Measurements from ENCODE around the gene CLEC14A. TPM values are rescaled to one million over a fixed set of nuclear protein-coding genes. Genes with fewer than 3 reads are reported as not detected.

Gene CLEC14A
- total and polyA plus RNA-seq, 2 donors (not counting 1 experiment from before 2014, with no cell fraction given): not detected

DNA sequence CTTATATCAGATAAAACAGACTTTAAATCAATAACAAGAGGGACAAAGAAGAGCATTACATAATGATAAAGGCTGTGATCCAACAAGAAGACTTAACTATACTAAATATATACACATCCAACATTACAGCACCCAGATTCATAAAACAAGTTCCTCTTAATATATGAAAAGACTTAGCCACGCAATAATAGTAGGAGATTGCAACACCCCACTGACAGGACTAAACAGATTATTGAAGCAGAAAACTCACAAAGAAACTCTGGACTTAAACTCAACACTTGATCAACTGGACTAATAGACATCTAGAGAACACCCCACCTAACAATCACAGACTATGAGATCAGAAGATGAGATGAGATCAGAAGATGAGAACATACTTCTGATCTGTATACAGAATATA lies 5.7 kb upstream of the CLEC14A start:
- intact Hi-C loops (cut with micrococcal nuclease): no loop called here
- peaks cover 0 to 6% (median 0%) of the 10 kb centered on the region in 4 experiments for H3K27me3 ChIP-seq (replicated peaks in 1 of 4; ENCODE audit: control extremely low read depth in 1 of 4, control insufficient read depth in 3 of 4, insufficient read depth in 4 of 4, low read length in 3 of 4)
- no peaks in the 10 kb centered on the region for H3K4me1 ChIP-seq (ENCODE audit: control insufficient read depth in 2 of 2, insufficient read depth in 2 of 2, low read length in 2 of 2)
- H3K27ac ChIP-seq (ENCODE audit: low read length in 2 of 2): no peak overlapping the region
- Mint-ChIP-seq H3K4me1 (no peaks in the 10 kb centered on the region), H3K9me3 (ENCODE audit: insufficient read depth) (peaks cover 3% of the 10 kb centered on the region), H3K27ac (no peak overlapping the region), H3K4me3 (no peak overlapping the region), H3K27me3 (peaks cover 6% of the 10 kb centered on the region)
- no peak for DNase-seq
- CTCF ChIA-PET: no interaction called here
- no peak overlapping the region for H2AFZ ChIP-seq (ENCODE audit: insufficient read depth, low read depth, low read length, poor library complexity, severe bottlenecking)
- no peaks in the 10 kb centered on the region for H3K79me2 ChIP-seq (ENCODE audit: control insufficient read depth, insufficient read depth, low read length)
- no peak overlapping the region for H3K4me3 ChIP-seq (ENCODE audit: control extremely low read depth in 1 of 5, extremely low read depth in 1 of 5, insufficient read depth in 1 of 5, low read depth in 2 of 5, low read length in 4 of 5)
- no peak for ATAC-seq (ENCODE audit: low read depth)
- H3K4me2 ChIP-seq (replicated peaks; ENCODE audit: low read depth, low read length, poor library complexity, severe bottlenecking): no peak overlapping the region
- H3K36me3 ChIP-seq (replicated peaks in 1 of 2; ENCODE audit: control extremely low read depth in 1 of 2, control insufficient read depth in 1 of 2, extremely low read depth in 1 of 2, insufficient read depth in 2 of 2, low read length in 1 of 2): no peaks in the 10 kb centered on the region
- POLR2A ChIA-PET: no interaction called here
- no CpG with 5 or more reads among the region's 1 CpG for WGBS (ENCODE audit: insufficient coverage)
- H4K20me1 ChIP-seq (ENCODE audit: control insufficient read depth, insufficient read depth, low read length, poor library complexity, severe bottlenecking): no peaks in the 10 kb centered on the region
- no peak overlapping the region for H3K9ac ChIP-seq (ENCODE audit: low read length)
- H3K9me3 ChIP-seq (ENCODE audit: control extremely low read depth in 1 of 3, control insufficient read depth in 2 of 3, insufficient read depth in 1 of 3, low read length in 2 of 3): peaks cover 0 to 5% (median 0%) of the 10 kb centered on the region in 3 donors
- TF ChIP-seq EZH2 (IDR thresholded peaks at IDR 0.05; ENCODE audit: borderline replicate concordance, insufficient read depth, low read depth, low read length, poor library complexity, severe bottlenecking): no peak
- TF ChIP-seq, protein P1, sequence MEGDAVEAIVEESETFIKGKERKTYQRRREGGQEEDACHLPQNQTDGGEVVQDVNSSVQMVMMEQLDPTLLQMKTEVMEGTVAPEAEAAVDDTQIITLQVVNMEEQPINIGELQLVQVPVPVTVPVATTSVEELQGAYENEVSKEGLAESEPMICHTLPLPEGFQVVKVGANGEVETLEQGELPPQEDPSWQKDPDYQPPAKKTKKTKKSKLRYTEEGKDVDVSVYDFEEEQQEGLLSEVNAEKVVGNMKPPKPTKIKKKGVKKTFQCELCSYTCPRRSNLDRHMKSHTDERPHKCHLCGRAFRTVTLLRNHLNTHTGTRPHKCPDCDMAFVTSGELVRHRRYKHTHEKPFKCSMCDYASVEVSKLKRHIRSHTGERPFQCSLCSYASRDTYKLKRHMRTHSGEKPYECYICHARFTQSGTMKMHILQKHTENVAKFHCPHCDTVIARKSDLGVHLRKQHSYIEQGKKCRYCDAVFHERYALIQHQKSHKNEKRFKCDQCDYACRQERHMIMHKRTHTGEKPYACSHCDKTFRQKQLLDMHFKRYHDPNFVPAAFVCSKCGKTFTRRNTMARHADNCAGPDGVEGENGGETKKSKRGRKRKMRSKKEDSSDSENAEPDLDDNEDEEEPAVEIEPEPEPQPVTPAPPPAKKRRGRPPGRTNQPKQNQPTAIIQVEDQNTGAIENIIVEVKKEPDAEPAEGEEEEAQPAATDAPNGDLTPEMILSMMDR (IDR thresholded peaks at IDR 0.05): no peak

DNA sequence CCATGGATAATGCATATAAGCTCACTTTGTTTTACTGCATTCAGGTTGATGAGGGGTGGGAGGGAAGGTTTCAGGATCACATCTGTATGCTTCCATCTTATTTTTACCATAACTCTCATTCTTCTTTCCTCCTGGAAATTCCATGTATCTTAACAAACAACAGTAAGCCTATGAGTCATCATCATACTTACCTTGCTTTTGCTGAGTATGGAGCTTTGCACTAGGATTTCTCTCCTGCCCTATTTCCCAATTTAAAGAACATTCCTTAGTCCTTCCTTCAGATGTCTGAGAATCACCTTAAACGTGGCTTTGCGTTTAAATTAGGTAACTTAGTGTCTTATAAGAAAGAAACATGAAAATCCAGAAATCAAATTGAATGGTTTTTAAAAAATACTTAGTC lies 1.6 kb upstream of the CLEC14A start:
- Histone ChIP-seq H3K27ac (ENCODE audit: low read length in 2 of 2) (no peak overlapping the region), H3K27me3 (replicated peaks in 1 of 4; ENCODE audit: control extremely low read depth in 1 of 4, control insufficient read depth in 3 of 4, insufficient read depth in 4 of 4, low read length in 3 of 4) (peaks cover 0 to 18% (median 10%) of the 10 kb centered on the region in 4 experiments), H3K79me2 (ENCODE audit: control insufficient read depth, insufficient read depth, low read length) (no peaks in the 10 kb centered on the region), H3K4me3 (ENCODE audit: control extremely low read depth in 1 of 5, extremely low read depth in 1 of 5, insufficient read depth in 1 of 5, low read depth in 2 of 5, low read length in 4 of 5) (no peak overlapping the region), H3K4me1 (ENCODE audit: control insufficient read depth in 2 of 2, insufficient read depth in 2 of 2, low read length in 2 of 2) (peaks cover 0 to 3% of the 10 kb centered on the region in 2 donors), H3K9ac (ENCODE audit: low read length) (no peak overlapping the region), H3K4me2 (replicated peaks; ENCODE audit: low read depth, low read length, poor library complexity, severe bottlenecking) (no peak overlapping the region), H3K36me3 (replicated peaks in 1 of 2; ENCODE audit: control extremely low read depth in 1 of 2, control insufficient read depth in 1 of 2, extremely low read depth in 1 of 2, insufficient read depth in 2 of 2, low read length in 1 of 2) (no peaks in the 10 kb centered on the region), H4K20me1 (ENCODE audit: control insufficient read depth, insufficient read depth, low read length, poor library complexity, severe bottlenecking) (no peaks in the 10 kb centered on the region), H3K9me3 (ENCODE audit: control extremely low read depth in 1 of 3, control insufficient read depth in 2 of 3, insufficient read depth in 1 of 3, low read length in 2 of 3) (peaks cover 0 to 9% (median 0%) of the 10 kb centered on the region in 3 donors), H2AFZ (ENCODE audit: insufficient read depth, low read depth, low read length, poor library complexity, severe bottlenecking) (no peak overlapping the region)
- H3K4me3 Mint-ChIP-seq: no peak overlapping the region
- peaks cover 2% of the 10 kb centered on the region for H3K9me3 Mint-ChIP-seq (ENCODE audit: insufficient read depth)
- intact Hi-C loops (cut with micrococcal nuclease): no loop called here
- peaks cover 7% of the 10 kb centered on the region for H3K4me1 Mint-ChIP-seq
- peaks cover 18% of the 10 kb centered on the region for H3K27me3 Mint-ChIP-seq
- DNase-seq (no peak), ATAC-seq (ENCODE audit: low read depth) (no peak)
- TF ChIP-seq, protein P1 (IDR thresholded peaks at IDR 0.05): no peak
- TF ChIP-seq EZH2 (IDR thresholded peaks at IDR 0.05; ENCODE audit: borderline replicate concordance, insufficient read depth, low read depth, low read length, poor library complexity, severe bottlenecking): no peak
- CTCF ChIA-PET: interaction anchor here (0.6 kb wide), 1 partner anchor 974 kb away, joined by 3 read pairs; no protein-coding TSS in a partner anchor
- no CpG with 5 or more reads among the region's 2 CpGs for WGBS (ENCODE audit: insufficient coverage)
- H3K27ac Mint-ChIP-seq: no peak overlapping the region
- POLR2A ChIA-PET: no interaction called here
